SK-N-MC (cell line): Measurements from ENCODE around the gene MACROD2.
"Not testable (repeated sequence)": the region's sequence is repeated elsewhere in the genome, so short reads cannot be mapped to it uniquely, and the experiment has no call there.

Experiments
- EZH2 ChIP-seq: fragments of 200-600 bp; sonication (generic); IDR thresholded peaks from one replicate; pipeline ENCODE4 v1.6.1; 2017; ENCODE audit warnings: antibody characterized with exemption
- FOXP2 ChIP-seq: optimal IDR thresholded peaks from 2 replicates; pipeline ENCODE3; 2011; ENCODE audit warnings: mild to moderate bottlenecking, moderate library complexity; ENCODE audit not compliant: insufficient read depth; ENCODE audit errors: extremely low read length, control extremely low read depth
- POLR2AphosphoS5 ChIP-seq: IDR thresholded peaks from 2 replicates; pipeline ENCODE4 v1.6.1; 2012; ENCODE audit warnings: mild to moderate bottlenecking, low read depth, low read length, borderline replicate concordance

DNA sequence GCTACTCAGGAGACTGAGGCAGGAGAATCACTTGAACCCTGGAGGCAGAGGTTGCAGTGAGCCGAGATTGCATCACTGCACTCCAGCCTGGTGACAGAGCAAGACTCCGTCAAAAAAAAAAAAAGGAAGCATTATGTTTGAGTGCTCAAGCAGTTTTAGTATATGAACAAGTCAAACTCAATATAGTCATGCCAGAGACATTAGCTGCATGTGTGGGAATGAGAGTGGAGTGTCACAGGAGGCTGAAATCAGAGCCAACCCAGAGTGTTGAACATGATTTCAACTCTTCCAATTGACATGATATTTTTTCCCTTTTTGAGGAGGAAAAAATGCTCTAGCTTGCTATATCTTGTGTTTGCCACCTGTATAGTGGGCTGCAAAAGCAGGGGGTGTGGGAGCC lies 931.1 kb downstream of the MACROD2 start:
- not testable (repeated sequence) for TF ChIP-seq EZH2, POLR2AphosphoS5, FOXP2
